ENCODE measurements around the gene MAIP1. TPM values are rescaled to one million over a fixed set of nuclear protein-coding genes. Genes with fewer than 3 reads are reported as not detected.

The MAIP1 gene
- total RNA-seq, 4 donors from 2014 or later = 8.3 to 28.1 (median 14.7) TPM

DNA sequence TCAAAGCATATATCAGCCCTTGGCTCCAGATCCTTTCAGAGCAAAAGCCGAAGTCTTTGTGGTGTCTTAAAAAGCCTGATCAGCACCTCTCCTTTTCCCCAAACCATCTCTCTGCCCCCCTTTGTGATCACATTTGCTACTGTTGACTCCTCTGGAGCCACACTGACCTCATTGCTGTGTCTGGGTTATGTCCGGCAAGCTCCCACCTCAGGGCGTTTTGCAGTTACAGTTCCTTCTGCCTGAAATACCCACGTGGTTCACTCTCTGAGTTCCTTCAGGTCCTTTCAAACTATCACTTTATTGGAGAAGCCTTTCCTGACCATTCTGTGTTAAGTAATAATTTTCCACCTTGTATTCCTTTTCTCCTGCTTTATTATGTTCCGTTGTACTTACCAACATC, 32.5 kb upstream of the MAIP1 start:
- no peak overlapping the region for H3K27ac ChIP-seq (replicated peaks in 1 of 4)
- TF ChIP-seq EP300 (IDR thresholded peaks at IDR 0.05) = no peak
- no peak for TF ChIP-seq POLR2A (IDR thresholded peaks at IDR 0.05; ENCODE audit: low read depth)
- no peak for TF ChIP-seq POLR2AphosphoS5 (IDR thresholded peaks at IDR 0.05)
- TF ChIP-seq, protein P1, sequence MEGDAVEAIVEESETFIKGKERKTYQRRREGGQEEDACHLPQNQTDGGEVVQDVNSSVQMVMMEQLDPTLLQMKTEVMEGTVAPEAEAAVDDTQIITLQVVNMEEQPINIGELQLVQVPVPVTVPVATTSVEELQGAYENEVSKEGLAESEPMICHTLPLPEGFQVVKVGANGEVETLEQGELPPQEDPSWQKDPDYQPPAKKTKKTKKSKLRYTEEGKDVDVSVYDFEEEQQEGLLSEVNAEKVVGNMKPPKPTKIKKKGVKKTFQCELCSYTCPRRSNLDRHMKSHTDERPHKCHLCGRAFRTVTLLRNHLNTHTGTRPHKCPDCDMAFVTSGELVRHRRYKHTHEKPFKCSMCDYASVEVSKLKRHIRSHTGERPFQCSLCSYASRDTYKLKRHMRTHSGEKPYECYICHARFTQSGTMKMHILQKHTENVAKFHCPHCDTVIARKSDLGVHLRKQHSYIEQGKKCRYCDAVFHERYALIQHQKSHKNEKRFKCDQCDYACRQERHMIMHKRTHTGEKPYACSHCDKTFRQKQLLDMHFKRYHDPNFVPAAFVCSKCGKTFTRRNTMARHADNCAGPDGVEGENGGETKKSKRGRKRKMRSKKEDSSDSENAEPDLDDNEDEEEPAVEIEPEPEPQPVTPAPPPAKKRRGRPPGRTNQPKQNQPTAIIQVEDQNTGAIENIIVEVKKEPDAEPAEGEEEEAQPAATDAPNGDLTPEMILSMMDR (IDR thresholded peaks at IDR 0.05) = no peak
- 77% methylated on average over 5 of the region's 5 CpGs for WGBS
- intact Hi-C loops (cut with DNase I) = no loop called here
- no peaks in the 10 kb centered on the region for H3K9me3 ChIP-seq
- no peaks in the 10 kb centered on the region for H3K4me1 ChIP-seq
- peaks cover 5 to 25% (median 14%) of the 10 kb centered on the region in 4 donors for H3K36me3 ChIP-seq
- H3K4me3 ChIP-seq = no peak overlapping the region
- H3K27me3 ChIP-seq = no peaks in the 10 kb centered on the region
- DNase-seq (ENCODE audit: extremely low spot score) = no peak

DNA sequence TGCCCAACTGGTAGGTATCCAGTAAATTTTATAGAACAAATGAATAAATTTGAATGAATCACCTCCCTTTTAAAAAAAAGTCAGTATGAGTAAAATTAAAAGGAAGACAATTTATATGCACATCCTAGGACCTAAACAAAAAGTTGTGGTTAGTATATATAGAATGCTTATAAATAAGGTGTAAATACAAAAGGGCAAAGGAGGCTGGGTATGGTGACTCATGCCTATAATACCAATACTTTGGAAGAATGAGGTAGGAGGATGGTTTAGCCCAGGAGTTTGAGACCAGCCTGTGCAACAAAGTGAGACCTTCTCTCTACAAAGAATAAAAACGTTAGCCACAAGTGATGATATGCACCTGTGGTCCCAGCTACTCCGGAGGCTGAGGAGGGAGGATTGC, 31.5 kb upstream of the MAIP1 start:
- H3K4me1 ChIP-seq = no peaks in the 10 kb centered on the region
- WGBS = 74% methylated on average over 2 of the region's 2 CpGs
- H3K36me3 ChIP-seq = peaks cover 0 to 14% (median 5%) of the 10 kb centered on the region in 4 donors
- H3K4me3 ChIP-seq = no peak overlapping the region
- no peak overlapping the region for H3K27ac ChIP-seq (replicated peaks in 1 of 4)
- H3K9me3 ChIP-seq = no peaks in the 10 kb centered on the region
- no peaks in the 10 kb centered on the region for H3K27me3 ChIP-seq
- DNase-seq (ENCODE audit: extremely low spot score) = no peak
- TF ChIP-seq EP300 (IDR thresholded peaks at IDR 0.05) = no peak
- no peak for TF ChIP-seq POLR2AphosphoS5 (IDR thresholded peaks at IDR 0.05)
- TF ChIP-seq POLR2A (IDR thresholded peaks at IDR 0.05; ENCODE audit: low read depth) = no peak
- TF ChIP-seq, protein P1 (IDR thresholded peaks at IDR 0.05) = no peak
- intact Hi-C loops (cut with DNase I) = no loop called here

DNA sequence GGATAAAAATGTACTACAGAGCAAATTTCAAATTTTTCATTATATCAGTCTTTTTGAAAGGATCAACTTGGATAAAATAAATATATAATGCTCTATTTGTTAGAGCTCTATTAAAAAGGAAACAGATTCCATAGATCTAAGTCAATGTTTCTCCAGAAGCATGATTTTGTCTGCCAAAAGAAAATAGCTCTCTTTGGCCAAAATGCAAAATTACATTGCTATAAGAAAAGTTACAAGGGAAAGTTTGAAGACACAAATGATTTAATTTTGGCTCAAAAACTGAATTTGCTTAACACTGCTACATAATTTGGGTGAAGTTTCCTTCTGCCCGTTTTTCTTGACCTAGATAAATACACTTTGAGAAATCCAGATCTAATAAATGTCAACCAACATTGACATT, 28.6 kb upstream of the MAIP1 start:
- Histone ChIP-seq H3K9me3 (no peaks in the 10 kb centered on the region), H3K27me3 (no peaks in the 10 kb centered on the region), H3K36me3 (peaks cover 1 to 33% (median 16%) of the 10 kb centered on the region in 4 donors), H3K4me3 (no peak overlapping the region), H3K4me1 (no peaks in the 10 kb centered on the region), H3K27ac (replicated peaks in 1 of 4) (no peak overlapping the region)
- 44% methylated on average over 1 of the region's 1 CpG for WGBS
- DNase-seq (ENCODE audit: extremely low spot score) = no peak
- TF ChIP-seq, protein P1 (IDR thresholded peaks at IDR 0.05) = no peak
- no peak for TF ChIP-seq POLR2A (IDR thresholded peaks at IDR 0.05; ENCODE audit: low read depth)
- no peak for TF ChIP-seq EP300 (IDR thresholded peaks at IDR 0.05)
- TF ChIP-seq POLR2AphosphoS5 (IDR thresholded peaks at IDR 0.05) = no peak
- intact Hi-C loops (cut with DNase I) = no loop called here

DNA sequence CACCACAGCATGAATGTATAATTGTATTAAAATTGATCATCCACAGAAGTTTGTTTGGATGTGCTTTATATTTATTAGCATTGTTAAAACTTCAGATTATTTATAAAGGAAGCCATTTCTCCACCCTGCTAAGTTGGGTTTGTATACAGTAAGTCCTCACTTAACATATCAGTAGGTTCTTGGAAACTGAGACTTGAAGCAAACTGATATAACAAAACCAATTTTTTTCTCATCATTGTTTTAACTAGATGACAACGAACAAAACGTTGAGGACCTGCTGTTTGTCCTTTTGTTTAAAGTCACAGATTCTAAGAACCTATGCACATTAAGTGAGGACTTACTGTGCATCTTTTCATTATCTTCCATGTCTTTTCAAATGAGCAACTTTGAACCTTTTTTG, 27.2 kb upstream of the MAIP1 start:
- intact Hi-C loops (cut with DNase I) = no loop called here
- Histone ChIP-seq H3K27ac (replicated peaks in 1 of 4) (no peak overlapping the region), H3K36me3 (peaks cover 14 to 47% (median 29%) of the 10 kb centered on the region in 4 donors), H3K9me3 (no peaks in the 10 kb centered on the region), H3K4me1 (no peaks in the 10 kb centered on the region), H3K27me3 (no peaks in the 10 kb centered on the region), H3K4me3 (no peak overlapping the region)
- no peak for DNase-seq (ENCODE audit: extremely low spot score)
- WGBS = 50% methylated on average over 2 of the region's 2 CpGs
- TF ChIP-seq POLR2AphosphoS5 (IDR thresholded peaks at IDR 0.05) (no peak), EP300 (IDR thresholded peaks at IDR 0.05) (no peak), POLR2A (IDR thresholded peaks at IDR 0.05; ENCODE audit: low read depth) (no peak)
- TF ChIP-seq, protein P1 (IDR thresholded peaks at IDR 0.05) = no peak

DNA sequence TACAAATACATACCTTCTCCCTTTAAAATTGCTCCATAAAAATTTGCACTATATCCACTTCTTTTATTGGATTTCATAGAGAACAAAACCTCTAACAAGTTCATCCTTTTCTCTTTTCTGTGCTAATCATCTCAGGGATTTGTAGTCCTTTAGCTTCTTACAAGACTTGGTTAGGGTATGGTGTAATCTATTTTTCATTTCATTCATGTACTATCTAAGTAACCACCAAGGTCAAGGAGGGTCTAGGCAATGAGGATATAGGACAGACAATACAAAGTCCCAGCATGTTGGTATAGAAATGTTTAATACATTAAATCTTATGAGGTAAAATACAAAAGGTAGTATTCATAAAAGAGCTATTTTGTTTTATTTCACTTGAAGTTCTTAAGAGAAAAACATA, 26.8 kb upstream of the MAIP1 start:
- Histone ChIP-seq H3K36me3 (peaks cover 14 to 47% (median 31%) of the 10 kb centered on the region in 4 donors), H3K4me1 (no peaks in the 10 kb centered on the region), H3K4me3 (no peak overlapping the region), H3K27ac (replicated peaks in 1 of 4) (no peak overlapping the region), H3K9me3 (no peaks in the 10 kb centered on the region), H3K27me3 (no peaks in the 10 kb centered on the region)
- no peak for TF ChIP-seq POLR2A (IDR thresholded peaks at IDR 0.05; ENCODE audit: low read depth)
- no peak for TF ChIP-seq POLR2AphosphoS5 (IDR thresholded peaks at IDR 0.05)
- TF ChIP-seq, protein P1 (IDR thresholded peaks at IDR 0.05) = no peak
- no peak for TF ChIP-seq EP300 (IDR thresholded peaks at IDR 0.05)
- DNase-seq (ENCODE audit: extremely low spot score) = no peak
- intact Hi-C loops (cut with DNase I) = no loop called here

Data from esophagus muscularis mucosa (tissue), 4 donors.